HEK293 (cell line): ENCODE measurements around the gene CCDC158.

Source experiments
- CTCF ChIA-PET: fragments of 350-600 bp; formaldehyde crosslinking; extraction: SDS; loops from one replicate; lab custom pipeline; 2021; ENCODE audit warnings: antibody characterized with exemption; lab: Yijun Ruan, JAX
- POLR2A ChIA-PET: fragments of 300-600 bp; formaldehyde crosslinking; extraction: SDS; loops from one replicate; lab custom pipeline; 2020; ENCODE audit warnings: antibody characterized with exemption, inconsistent platforms; lab: Yijun Ruan, JAX
- H3K27ac ChIP-seq: fragments of 200-500 bp; sonication (Bioruptor generic); 2 replicates; pipeline ENCODE4 v1.5.1; 2014; ENCODE audit warnings: low read depth, low read length, control low read depth, inconsistent platforms; ENCODE audit errors: extremely low read depth
- H3K36me3 ChIP-seq, 2 experiments: fragments of 200-500 bp in 1 of 2; sonication (Bioruptor generic) in 1 of 2; 1 replicate in 1 of 2; 2 replicates in 1 of 2; pipeline ENCODE4 v1.5.1; 2014 to 2017; ENCODE audit warnings: inconsistent platforms in 2 of 2, low read length in 2 of 2; ENCODE audit not compliant: control insufficient read depth in 2 of 2, insufficient read depth in 1 of 2
- H3K4me1 ChIP-seq: fragments of 200-500 bp; sonication (Bioruptor generic); 2 replicates; pipeline ENCODE4 v1.5.1; 2014; ENCODE audit warnings: mild to moderate bottlenecking, low read length, inconsistent platforms; ENCODE audit not compliant: control insufficient read depth, insufficient read depth
- H3K4me3 ChIP-seq: 2 replicates; pipeline ENCODE4 v1.5.1; 2011; ENCODE audit warnings: low read depth, mild to moderate bottlenecking, control low read depth, low read length, moderate library complexity
- H3K9me3 ChIP-seq: fragments of 200-500 bp; sonication (Bioruptor generic); 2 replicates; pipeline ENCODE4 v1.5.1; 2014; ENCODE audit warnings: low read depth, low read length, inconsistent platforms; ENCODE audit not compliant: control insufficient read depth, insufficient read depth
- AEBP2 ChIP-seq: fragments of 450-650 bp; formaldehyde crosslinking; IDR thresholded peaks from 2 replicates; pipeline ENCODE4 v1.5.1; 2016; ENCODE audit warnings: missing biosample characterization, missing genetic modification characterization, borderline replicate concordance
- GFI1B ChIP-seq: fragments of 450-650 bp; formaldehyde crosslinking; IDR thresholded peaks from 2 replicates; pipeline ENCODE4 v1.5.1; 2016; ENCODE audit warnings: missing biosample characterization, missing genetic modification characterization
- HOXC10 ChIP-seq: sonication (generic); formaldehyde crosslinking; IDR thresholded peaks from 2 replicates; pipeline ENCODE4 v1.8.1; 2023; ENCODE audit warnings: mild to moderate bottlenecking, missing genetic modification reagents
- RBAK ChIP-seq: fragments of 450-650 bp; formaldehyde crosslinking; IDR thresholded peaks from 2 replicates; pipeline ENCODE4 v1.5.1; 2016; ENCODE audit warnings: missing biosample characterization, missing genetic modification characterization
- SP3 ChIP-seq: fragments of 450-650 bp; formaldehyde crosslinking; IDR thresholded peaks from 2 replicates; pipeline ENCODE4 v1.5.1; 2016; ENCODE audit warnings: missing biosample characterization, missing genetic modification characterization
- ZBTB10 ChIP-seq: fragments of 450-650 bp; formaldehyde crosslinking; IDR thresholded peaks from 2 replicates; pipeline ENCODE4 v1.5.1; 2016; ENCODE audit warnings: missing biosample characterization, missing genetic modification characterization
- ZBTB48 ChIP-seq: fragments of 450-650 bp; formaldehyde crosslinking; IDR thresholded peaks from 2 replicates; pipeline ENCODE4 v1.5.1; 2016; ENCODE audit warnings: missing biosample characterization, missing genetic modification characterization
- ZBTB8A ChIP-seq: fragments of 450-650 bp; formaldehyde crosslinking; IDR thresholded peaks from 2 replicates; pipeline ENCODE4 v1.5.1; 2016; ENCODE audit warnings: missing biosample characterization, missing genetic modification characterization
- ZEB2 ChIP-seq: fragments of 450-650 bp; formaldehyde crosslinking; IDR thresholded peaks from 2 replicates; pipeline ENCODE4 v1.5.1; 2016; ENCODE audit warnings: missing biosample characterization, missing genetic modification characterization
- ZNF114 ChIP-seq: fragments of 450-650 bp; formaldehyde crosslinking; IDR thresholded peaks from 2 replicates; pipeline ENCODE4 v1.5.0; 2017; ENCODE audit warnings: missing biosample characterization, missing genetic modification characterization
- ZNF138 ChIP-seq: fragments of 450-650 bp; formaldehyde crosslinking; IDR thresholded peaks from 2 replicates; pipeline ENCODE4 v1.5.1; 2016; ENCODE audit warnings: missing biosample characterization, missing genetic modification characterization, borderline replicate concordance
- ZNF140 ChIP-seq: fragments of 450-650 bp; formaldehyde crosslinking; IDR thresholded peaks from 2 replicates; pipeline ENCODE4 v1.5.1; 2016; ENCODE audit warnings: missing biosample characterization, missing genetic modification characterization
- ZNF174 ChIP-seq: fragments of 450-650 bp; formaldehyde crosslinking; IDR thresholded peaks from 2 replicates; pipeline ENCODE4 v1.5.0; 2017; ENCODE audit warnings: missing biosample characterization, mild to moderate bottlenecking, missing genetic modification characterization
- ZNF24 ChIP-seq: fragments of 450-650 bp; formaldehyde crosslinking; IDR thresholded peaks from 2 replicates; pipeline ENCODE4 v1.5.1; 2016; ENCODE audit warnings: missing biosample characterization, missing genetic modification characterization
- ZNF404 ChIP-seq: fragments of 450-650 bp; formaldehyde crosslinking; IDR thresholded peaks from 2 replicates; pipeline ENCODE4 v1.5.1; 2017; ENCODE audit warnings: missing biosample characterization, missing genetic modification characterization
- ZNF433 ChIP-seq: fragments of 450-650 bp; formaldehyde crosslinking; IDR thresholded peaks from 2 replicates; pipeline ENCODE4 v1.5.1; 2016; ENCODE audit warnings: missing biosample characterization, missing genetic modification characterization, low read depth
- ZNF501 ChIP-seq: fragments of 450-650 bp; formaldehyde crosslinking; IDR thresholded peaks from 2 replicates; pipeline ENCODE4 v1.5.1; 2016; ENCODE audit warnings: missing biosample characterization, missing genetic modification characterization
- ZNF529 ChIP-seq: fragments of 450-650 bp; formaldehyde crosslinking; IDR thresholded peaks from 2 replicates; pipeline ENCODE4 v1.5.1; 2017; ENCODE audit warnings: missing genetic modification characterization, missing biosample characterization; ENCODE audit not compliant: insufficient replicate concordance
- ZNF571 ChIP-seq: fragments of 450-650 bp; formaldehyde crosslinking; IDR thresholded peaks from 2 replicates; pipeline ENCODE4 v1.5.0; 2017; ENCODE audit warnings: missing biosample characterization, missing genetic modification characterization
- ZNF585B ChIP-seq: fragments of 450-650 bp; formaldehyde crosslinking; IDR thresholded peaks from 2 replicates; pipeline ENCODE4 v1.5.1; 2016; ENCODE audit warnings: missing biosample characterization, missing genetic modification characterization
- ZNF621 ChIP-seq: fragments of 450-650 bp; formaldehyde crosslinking; IDR thresholded peaks from 2 replicates; pipeline ENCODE4 v1.5.1; 2017; ENCODE audit warnings: missing biosample characterization, missing genetic modification characterization
- ZNF645 ChIP-seq: fragments of 450-650 bp; formaldehyde crosslinking; IDR thresholded peaks from 2 replicates; pipeline ENCODE4; 2016; ENCODE audit warnings: missing biosample characterization, missing genetic modification characterization
- ZNF658 ChIP-seq: fragments of 450-650 bp; formaldehyde crosslinking; IDR thresholded peaks from 2 replicates; pipeline ENCODE4; 2016; ENCODE audit warnings: missing biosample characterization, missing genetic modification characterization
- ZNF670 ChIP-seq: fragments of 450-650 bp; formaldehyde crosslinking; IDR thresholded peaks from 2 replicates; pipeline ENCODE4 v1.5.1; 2016; ENCODE audit warnings: missing biosample characterization, missing genetic modification characterization, low read depth
- ZSCAN16 ChIP-seq: fragments of 450-650 bp; formaldehyde crosslinking; IDR thresholded peaks from 2 replicates; pipeline ENCODE4 v1.5.1; 2016; ENCODE audit warnings: missing biosample characterization, missing genetic modification characterization
- ZSCAN30 ChIP-seq: fragments of 450-650 bp; IDR thresholded peaks from 2 replicates; pipeline ENCODE4 v1.5.1; 2018; ENCODE audit warnings: missing biosample characterization, mild to moderate bottlenecking, missing genetic modification characterization, moderate library complexity

The CCDC158 gene

GRCh38 chr4:76442807-76443206 lies 21.9 kb upstream of the CCDC158 start (continued):
- TF ChIP-seq AEBP2 (tag by site-specific recombination) (no peak), ZNF571 (tag by site-specific recombination) (no peak), ZSCAN16 (tag by site-specific recombination) (no peak)

- H3K4me3 ChIP-seq, result no peak overlapping the region
- ChIA-PET CTCF (interaction anchor here (0.7 to 1.6 kb wide), 2 partner anchors 63 to 989 kb away, joined by 3 to 4 read pairs; no protein-coding TSS in a partner anchor), POLR2A (interaction anchor here (0.7 kb wide), 1 partner anchor 603 kb away, joined by 3 read pairs; no protein-coding TSS in a partner anchor)
- H3K27ac ChIP-seq, result no peak overlapping the region
- TF ChIP-seq ZNF501 (tag by site-specific recombination) (no peak), ZNF621 (tag by site-specific recombination) (no peak), ZNF114 (tag by site-specific recombination) (no peak), ZNF404 (tag by site-specific recombination) (no peak), ZNF658 (tag by site-specific recombination) (no peak), ZNF138 (no peak), ZNF140 (tag by site-specific recombination) (no peak), ZBTB48 (tag by site-specific recombination) (no peak), ZSCAN30 (no peak), ZNF585B (tag by site-specific recombination) (no peak), RBAK (tag by site-specific recombination) (no peak)
- no peaks in the 10 kb centered on the region for H3K36me3 ChIP-seq
- no peaks in the 10 kb centered on the region for H3K4me1 ChIP-seq
- H3K9me3 ChIP-seq, result no peaks in the 10 kb centered on the region
Observed at GRCh38 chr4:76441881-76442280, 20.9 kb upstream of the CCDC158 start.

- H3K4me1 ChIP-seq, result no peaks in the 10 kb centered on the region
- no peak overlapping the region for H3K4me3 ChIP-seq
- ChIA-PET CTCF (interaction anchor here (3.0 kb wide), 1 partner anchor 65 kb away, joined by 12 read pairs; no protein-coding TSS in a partner anchor), POLR2A (no interaction called here)
- no peaks in the 10 kb centered on the region for H3K9me3 ChIP-seq
- no peak overlapping the region for H3K27ac ChIP-seq
- no peaks in the 10 kb centered on the region for H3K36me3 ChIP-seq
- TF ChIP-seq ZBTB10 (tag by site-specific recombination), result no peak
- no peak for TF ChIP-seq SP3
- no peak for TF ChIP-seq ZBTB8A (tag by site-specific recombination)
- TF ChIP-seq ZNF670 (tag by site-specific recombination), result no peak
- TF ChIP-seq GFI1B (tag by site-specific recombination), result no peak
- TF ChIP-seq ZNF529 (tag by site-specific recombination), result no peak
- TF ChIP-seq ZNF645, result no peak
- no peak for TF ChIP-seq ZEB2 (tag by site-specific recombination)
- no peak for TF ChIP-seq HOXC10 (CRISPR knock-in tag)
- no peak for TF ChIP-seq ZNF501 (tag by site-specific recombination)
- TF ChIP-seq ZNF24 (tag by site-specific recombination), result no peak
- TF ChIP-seq ZNF433, result no peak
- TF ChIP-seq ZNF174, result no peak
- TF ChIP-seq, all 188 proteins: peak for 0
Observed at GRCh38 chr4:76439491-76439890, 18.6 kb upstream of the CCDC158 start.
